Measurements from ENCODE around the gene CCR5AS.
"Not testable (repeated sequence)": the region's sequence is repeated elsewhere in the genome, so short reads cannot be mapped to it uniquely, and the experiment has no call there.

CCR5AS gene

DNA sequence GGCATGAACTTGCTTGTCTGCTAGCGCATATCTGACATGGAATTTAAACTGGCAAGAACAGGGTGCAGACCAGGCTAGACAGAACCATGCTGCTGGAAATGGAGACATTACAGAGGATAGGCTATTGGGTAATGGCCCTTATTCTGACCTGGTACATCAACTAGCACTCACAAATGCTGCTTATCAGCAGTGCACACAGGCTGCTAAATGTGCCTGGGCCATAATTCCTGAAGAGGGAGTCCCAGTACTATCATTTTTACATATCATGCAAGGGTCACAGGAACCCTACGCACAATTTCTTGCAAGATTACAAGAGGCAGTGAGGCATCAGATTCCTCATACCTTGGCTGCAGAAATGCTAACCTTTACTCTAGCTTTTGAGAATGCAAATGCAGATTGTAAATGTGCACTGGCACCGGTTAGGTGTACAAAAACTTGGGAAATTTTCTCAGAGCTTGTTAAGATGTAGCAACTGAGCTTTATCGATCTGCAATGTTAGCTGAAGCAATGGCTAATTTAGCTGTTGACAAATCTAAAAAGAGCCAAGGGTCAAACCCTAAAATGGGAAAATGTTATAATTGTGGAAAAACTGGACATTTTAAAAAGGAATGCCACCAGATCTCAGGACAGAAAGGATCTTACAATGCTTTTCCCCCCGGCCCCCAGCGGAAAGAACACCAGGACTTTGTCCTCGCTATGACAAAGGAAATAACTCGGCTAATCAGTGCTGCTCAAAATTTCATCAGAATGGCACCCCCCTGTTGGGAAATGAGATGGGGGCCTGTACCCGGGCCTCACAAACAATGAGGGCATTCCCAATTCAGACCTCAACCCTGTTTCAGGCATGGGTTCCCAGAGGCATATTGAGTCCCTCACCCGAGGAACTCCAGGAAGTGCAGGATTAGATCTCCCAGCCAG, 21.3 kb upstream of the CCR5AS start:
- no peak for DNase-seq

DNA sequence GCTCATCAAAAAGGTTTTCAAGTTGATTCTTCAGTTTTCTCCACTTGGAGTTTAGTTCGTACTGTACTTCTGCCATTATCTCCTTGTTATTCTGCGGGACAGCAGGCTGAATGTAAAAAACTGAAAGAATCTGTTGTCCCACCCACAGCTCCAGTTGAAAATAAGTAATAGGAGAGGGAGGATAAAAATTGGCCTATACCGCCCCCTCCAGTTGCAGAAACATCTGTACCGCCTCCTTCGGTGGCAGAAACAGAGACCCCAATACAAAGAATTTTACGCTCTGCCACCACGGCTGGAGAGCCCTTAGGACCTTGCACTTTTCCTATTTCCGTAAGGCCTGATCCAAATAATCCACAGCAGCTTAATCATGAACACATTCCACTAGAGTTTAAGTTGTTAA, 20.5 kb upstream of the CCR5AS start:
- DNase-seq: not testable (repeated sequence)

DNA sequence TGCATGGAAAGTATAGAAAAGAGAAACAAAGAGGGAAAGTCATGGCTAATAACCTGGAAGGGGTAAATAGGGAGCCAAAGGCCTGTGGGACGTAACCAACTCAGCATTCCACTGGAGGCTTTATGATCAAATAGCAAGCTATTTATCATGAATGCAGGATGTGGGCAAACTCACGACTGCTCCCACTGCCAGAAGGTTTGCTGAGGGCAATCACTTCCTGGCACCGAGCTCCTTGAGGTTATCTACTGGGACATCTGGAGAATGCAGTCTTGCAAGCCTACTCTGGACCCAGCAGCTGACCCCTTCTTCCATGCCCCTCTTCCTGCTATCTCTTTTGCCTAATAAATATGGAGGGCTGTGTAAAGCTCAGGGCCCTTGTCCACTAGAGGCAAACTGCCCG, 19.6 kb upstream of the CCR5AS start:
- not testable (repeated sequence) for DNase-seq

DNA sequence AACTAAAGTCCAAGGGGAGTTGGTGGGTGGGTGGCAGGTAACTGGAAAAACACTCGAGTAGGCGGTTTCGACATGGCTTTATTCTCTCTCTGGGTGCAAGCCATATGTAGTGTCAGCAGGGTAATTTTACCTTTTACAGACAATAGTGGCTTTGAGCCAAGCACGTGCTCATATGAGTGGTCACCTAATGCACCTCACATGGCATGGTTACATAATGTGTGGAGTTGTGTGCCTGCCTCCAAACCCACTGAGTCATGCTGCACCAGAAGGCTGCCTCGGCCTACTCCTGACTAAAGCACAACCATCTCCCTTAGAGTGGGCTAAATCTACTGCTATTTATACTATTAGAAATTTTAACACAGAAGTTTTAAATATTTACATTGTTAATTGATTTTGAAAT, 16.7 kb upstream of the CCR5AS start:
- DNase-seq: no peak

DNA sequence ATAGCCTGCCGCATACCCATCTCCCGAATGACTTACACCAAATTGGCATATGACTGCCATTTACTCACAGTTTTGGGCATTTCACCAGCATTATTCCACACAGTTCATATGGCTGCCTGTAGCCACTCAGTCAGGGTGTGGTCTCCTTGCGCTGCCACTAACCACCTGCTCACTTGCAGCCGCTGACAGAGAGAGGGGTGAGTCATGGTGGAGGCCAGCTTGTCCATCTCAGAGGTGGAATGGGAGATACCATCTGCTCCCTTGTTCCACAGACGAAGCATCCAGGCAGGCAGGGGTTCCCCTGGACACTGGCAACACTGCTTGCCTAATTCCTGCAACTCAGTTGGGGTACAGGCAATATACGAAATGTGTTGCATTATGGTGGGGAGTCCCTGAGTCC, 15.8 kb upstream of the CCR5AS start:
- DNase-seq: no peak

DNA sequence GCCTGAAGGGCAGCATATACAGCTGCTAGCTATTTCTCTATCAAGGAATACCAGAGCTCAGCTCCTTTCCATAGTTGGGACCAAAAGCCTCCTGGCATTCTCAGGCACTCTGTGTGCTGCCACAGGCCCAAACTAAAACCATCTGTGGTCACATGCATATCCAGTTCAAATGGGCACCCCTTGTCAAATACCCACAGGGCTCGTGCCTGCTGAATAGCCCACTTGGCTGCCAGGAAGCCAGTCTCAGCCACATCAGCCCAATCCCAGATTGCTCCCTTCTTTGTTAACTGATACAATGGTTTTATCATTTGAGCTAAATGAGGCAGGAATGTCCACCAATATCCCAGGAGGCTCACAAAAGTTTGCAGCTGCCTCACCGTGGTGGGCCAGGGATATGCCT, 14.1 kb upstream of the CCR5AS start:
- no peak for DNase-seq

DNA sequence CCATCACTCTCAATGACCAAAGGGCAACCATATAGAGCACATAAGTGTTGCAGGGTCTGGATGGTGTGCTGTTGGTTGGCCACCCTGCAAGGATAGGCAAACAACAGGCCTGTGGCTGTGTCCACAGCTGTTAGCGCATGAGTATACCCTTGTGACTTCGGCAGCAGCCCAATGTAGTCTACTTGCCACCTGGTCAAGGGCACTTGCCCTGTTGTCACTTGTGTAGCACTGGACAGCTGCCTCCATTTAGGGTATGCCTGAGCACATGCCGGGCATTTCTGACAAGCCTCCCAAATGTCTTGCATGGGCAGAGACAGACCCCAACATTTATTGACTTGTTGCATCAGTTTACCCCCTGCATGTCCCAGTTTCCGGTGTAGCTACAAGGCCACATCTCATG, 12.9 kb upstream of the CCR5AS start:
- DNase-seq: no peak

DNA sequence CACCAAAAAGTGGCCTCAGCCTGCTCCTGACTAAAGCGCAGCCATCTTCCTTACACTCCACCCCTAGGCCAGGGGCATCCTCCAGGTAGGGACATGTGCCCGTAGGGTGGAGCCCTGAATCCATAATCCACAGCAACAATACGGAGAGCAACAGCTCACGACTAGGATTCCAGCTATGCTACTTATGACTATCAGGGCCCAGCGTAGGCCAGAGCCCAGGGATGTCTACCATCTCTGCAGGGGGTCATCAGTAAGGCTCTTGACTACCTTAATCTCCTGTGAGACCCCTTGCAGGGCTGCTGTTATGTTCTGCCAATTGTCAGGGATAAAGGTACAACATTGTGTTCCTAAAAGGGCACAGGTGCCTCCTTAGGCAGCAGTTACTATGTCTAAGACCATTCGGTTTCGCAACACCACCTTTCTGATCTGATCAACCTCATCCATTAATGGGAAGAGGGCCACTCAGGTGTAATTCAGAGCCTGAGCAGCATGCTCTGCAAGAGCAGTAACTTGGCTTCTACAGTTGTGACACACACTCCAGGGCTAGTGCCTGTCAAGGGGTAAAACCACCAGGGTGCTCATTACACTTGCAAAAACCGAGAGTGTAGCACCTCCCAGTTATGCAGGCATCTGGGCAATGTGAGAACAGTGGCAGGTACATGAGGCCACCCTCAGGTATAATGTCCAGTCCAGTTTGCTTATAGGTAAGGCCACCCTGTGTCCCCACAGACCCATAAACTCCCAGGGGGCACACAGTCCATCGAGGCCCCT, 11.2 kb upstream of the CCR5AS start:
- DNase-seq: no peak

DNA sequence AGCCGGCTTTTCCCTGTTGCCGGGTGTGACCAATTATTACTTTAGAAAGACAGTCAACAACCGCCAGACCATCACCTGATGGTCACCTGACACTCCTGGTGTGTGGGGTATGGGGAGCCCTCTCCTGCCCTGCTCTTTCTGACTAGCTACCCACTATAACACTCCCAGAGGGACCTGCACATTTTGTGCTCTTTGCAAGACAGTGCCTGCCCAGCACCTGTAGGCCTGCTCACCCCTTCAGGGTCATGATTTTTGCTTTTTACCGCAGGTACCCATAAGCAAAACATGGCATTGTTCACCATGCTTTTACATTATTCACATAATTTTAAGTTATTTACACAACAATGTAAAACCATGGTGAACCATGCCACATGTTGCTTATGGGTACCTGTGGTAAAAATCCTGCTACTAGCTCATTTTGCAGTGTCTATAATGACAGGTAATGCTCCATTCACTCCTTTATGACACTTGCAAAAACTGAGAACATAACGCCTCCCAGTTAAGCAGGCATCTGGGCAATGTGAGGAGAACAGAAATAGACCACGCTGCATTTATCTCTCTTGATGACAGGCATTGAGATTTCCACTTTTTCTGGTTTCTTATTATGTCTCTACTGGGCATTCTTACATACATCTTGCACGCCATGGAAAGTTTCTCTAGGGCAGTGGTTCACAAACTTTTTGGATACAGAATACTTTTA, 10.1 kb upstream of the CCR5AS start:
- no peak for DNase-seq

DNA sequence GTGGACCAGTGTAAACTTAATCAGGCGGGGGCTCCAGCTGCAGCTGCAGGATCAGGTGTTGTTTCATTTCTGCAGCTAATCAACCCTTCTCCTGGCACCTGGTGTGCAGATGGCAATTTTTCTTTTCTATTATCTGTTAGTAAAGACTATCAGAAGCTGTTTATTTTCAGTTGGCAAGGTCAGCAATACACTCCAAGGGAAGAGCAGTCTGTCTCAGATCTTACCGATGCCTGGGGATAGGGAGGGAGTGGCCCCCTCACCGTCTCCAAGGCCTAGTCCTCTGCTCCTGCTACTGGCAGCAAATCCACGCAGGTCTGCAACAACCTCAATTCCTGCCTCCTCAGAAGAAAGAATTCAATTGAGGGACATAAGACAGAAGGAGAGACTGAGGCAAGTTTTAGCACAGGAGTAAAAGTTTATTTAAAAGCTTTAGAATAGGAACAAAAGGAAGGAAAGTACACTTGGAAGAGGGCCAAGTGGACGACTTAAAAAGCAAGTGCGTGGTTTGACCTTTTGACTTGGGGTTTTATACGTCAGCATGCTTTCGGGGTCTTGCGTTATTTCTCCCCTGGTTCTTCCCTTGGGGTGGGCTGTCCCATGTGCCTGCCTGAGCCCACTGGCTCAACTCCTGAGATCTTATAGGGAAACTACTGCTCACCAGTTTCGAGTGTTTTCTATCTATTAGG, 9.4 kb upstream of the CCR5AS start:
- no peak for DNase-seq

DNA sequence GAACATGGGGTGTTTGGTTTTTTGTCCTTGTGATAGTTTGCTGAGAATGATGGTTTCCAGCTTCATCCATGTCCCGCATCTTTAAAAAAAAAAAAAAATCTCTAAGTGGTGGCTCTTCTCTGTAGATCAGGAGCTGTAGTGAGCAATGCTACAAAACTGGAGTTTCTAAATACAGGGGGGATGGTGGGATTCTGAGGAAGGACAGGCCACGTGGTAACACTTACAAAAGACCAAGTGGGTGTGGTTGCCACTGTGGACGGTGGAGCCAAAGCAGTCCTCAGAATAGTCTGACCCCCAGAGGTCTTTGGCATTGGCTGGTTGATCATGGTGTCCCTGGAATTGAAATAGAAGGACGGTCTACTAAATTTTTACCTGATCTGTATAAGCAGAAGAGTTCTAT, 7.9 kb upstream of the CCR5AS start:
- DNase-seq: no peak

DNA sequence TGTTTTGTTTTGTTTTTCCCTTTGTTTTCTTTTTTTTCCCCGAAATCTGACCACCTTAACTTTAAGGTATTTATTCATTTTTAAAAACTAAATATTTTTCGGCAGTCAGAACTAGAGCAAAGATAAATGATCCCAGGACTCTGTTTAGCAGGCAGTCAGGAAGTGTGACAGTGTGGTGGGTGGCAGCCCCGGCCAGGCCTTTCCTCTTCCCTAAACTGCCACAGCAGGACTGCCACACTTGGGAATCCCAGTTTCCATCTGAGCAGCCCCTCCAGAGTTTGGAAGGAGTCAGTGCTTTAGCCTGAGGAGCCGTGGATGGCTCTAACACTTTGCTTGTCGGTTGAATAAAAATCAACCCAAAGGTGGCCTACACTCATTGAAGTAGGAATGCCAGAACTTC, 7.1 kb upstream of the CCR5AS start:
- DNase-seq: no peak

DNA sequence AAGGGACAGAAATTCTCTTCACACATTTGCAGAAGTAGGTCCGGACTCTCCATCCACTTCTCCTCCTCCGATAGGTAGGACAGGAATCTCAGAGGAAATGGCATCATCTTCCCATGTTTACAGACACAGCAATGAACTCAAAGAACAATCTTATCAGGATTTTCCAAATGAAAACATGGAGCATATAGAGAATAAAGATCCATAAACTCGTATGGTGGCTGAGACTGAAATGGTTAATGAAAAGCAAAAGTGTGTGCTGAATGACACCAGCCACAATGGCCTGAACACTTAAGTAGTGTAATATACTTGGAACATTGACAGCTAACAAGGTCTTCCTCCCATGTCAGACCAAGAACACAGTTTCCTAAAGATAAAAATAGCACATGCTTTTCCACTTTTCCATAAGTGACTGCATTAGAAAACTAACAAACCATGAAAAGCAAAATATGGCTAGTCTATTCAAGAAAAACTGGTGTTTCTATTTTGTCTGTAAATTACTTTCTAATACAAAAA, 6.0 kb upstream of the CCR5AS start:
- no peak for DNase-seq

DNA sequence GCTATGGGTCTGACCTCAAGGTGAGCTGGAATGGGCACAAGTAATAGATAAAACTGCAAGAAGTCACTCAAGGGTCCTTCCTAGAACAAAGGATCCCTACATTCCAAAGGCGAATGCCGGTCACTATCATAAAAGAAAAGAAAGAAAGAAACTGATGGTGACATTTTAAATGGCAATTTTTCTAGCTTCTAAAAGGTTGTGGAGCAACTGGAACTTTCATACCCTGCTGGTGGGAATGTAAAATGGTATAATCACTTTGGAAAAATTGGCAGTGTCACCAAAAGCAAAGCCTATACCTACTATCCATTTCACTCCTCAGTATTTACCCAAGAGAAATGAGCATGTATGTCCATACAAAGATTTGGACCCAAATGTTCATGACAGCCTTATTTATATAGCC, 4.4 kb upstream of the CCR5AS start:
- DNase-seq: no peak

DNA sequence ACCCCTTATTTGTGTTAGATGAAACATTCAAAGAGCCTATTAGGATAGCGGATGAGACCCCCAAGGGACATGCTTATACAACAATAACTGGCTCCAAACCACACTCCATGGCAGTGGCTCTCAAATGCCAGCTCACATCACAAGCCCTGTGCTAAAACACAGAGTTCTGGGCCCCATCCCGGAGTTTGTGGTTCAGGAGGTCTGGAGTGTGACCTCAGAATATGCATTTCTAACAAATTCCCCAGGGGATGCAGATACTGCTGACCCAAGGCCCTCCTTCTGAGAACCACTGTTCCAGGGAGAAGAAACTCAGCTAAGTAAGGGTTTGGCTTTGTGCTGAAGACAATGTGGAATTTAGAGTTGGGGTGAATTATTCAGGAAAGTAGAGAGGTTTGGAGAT, 3.8 kb upstream of the CCR5AS start:
- DNase-seq: no peak

DNA sequence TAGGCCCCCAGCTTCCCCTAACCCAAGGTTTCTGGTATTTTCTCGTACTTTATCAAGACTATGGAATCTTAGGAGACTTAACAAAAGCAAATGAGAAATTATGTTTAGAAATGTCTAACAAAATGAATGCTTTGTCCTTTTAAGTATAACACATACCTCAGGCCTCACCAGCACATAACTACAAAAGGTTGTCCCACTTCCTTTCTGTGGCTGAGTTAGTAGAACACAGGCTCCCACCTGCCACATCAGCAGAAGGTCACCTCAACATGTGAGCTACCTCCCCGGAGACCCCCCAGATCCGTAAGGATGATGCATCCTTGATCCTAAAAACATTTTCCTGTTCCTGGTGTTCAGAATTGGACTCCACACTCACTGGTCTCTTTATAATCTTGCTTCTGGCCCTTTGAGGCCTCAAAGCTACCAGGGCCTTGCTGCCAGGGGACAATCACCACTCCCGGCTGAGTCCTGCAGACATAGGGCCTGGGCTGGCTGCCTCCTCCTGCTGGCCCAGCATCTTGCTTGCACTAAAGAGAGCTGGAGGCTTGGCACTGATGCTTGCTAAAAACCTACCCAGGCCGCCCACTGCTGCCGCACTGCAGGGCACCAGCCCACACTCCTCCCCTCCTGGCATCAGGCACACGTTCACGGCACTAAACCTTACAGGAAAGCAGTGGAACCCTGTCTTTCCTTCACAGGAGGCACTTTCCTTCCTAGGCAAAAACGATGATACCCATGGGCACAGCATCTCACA, 3.0 kb upstream of the CCR5AS start:
- no peak for DNase-seq

DNA sequence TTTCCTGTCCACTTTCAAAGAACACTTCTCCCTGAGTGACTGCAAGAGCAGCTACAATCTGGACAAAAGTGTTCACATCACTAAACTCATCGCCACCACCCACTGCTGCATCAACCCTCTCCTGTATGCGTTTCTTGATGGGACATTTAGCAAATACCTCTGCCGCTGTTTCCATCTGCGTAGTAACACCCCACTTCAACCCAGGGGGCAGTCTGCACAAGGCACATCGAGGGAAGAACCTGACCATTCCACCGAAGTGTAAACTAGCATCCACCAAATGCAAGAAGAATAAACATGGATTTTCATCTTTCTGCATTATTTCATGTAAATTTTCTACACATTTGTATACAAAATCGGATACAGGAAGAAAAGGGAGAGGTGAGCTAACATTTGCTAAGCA, 2.0 kb upstream of the CCR5AS start:
- no peak for DNase-seq

DNA sequence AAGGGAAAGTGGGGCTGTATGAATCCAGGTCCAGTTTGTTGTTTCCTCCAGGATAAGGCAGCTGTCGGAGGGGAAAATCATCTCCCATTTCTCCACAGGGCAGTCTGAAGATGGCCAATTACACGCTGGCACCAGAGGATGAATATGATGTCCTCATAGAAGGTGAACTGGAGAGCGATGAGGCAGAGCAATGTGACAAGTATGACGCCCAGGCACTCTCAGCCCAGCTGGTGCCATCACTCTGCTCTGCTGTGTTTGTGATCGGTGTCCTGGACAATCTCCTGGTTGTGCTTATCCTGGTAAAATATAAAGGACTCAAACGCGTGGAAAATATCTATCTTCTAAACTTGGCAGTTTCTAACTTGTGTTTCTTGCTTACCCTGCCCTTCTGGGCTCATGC, 1.1 kb upstream of the CCR5AS start:
- no peak for DNase-seq

DNA sequence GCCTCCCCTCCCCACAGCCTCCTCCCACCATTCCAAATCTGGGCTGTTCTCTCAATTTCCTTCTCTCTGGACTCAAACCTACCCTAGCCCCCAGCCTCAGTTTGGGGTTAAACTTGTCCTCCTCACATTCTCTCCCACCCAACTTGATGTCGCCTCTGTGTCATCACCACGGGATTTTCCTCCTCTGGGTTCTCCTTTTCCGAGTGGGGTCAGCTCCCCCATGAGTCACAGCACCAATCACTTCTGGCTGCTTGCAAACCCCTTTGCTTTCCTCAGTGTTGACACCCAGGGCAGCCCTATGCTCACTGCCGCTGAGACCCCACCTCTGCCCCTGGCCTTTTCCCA, 451 bp downstream of the CCR5AS start:
- DNase-seq: no peak

DNA sequence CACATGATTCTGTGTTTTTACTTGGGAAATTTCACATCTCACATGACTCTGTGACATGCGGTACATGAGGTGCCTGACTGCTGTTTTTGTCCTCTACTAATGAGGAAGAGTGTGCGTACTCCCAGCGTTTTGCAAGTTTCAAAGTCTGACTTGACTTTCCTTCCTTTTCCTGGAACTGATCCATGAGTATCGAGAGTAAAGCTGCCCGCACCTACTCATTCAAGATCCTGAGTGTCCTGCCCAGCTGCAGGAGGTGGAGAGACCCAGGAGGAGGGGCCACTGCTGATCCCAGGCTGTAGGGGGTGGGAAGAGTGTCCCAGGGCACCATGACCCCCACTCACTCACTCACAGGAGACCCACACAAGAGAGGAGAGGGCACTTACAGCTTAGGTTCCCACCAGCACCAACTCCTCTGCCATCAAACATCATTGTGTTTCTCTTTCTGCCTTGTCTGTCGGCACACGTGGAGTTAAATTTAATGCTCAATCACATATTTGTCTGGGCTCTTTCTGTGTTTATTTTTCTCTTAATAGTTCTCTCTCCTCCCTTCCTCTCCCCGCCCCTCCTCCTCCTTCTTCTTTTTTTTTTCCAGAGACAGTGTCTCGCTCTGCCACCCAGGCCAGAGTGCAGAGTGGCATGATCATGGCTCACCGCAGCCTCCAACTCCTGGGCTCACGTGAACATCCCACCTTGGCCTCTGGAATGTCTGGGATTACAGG, 1.4 kb downstream of the CCR5AS start:
- DNase-seq: no peak

DNA sequence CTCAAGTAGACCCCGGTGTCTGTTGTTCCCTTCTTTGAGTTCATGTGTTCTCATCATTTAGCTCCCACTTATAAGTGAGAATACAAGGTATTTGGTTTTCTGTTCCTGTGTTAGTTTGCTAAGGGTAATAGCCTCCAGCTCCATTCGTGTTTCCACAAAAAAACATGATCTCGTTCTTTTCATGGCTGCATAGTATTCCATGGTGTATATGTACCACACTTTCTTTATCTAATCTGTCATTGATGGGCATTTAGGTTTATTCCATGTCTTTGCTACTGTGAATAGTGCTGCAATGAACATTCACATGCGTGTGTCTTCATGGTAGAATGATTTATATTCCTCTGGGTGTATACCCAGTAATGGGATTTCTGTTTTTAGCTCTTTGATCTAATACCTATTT, 4.0 kb downstream of the CCR5AS start:
- not testable (repeated sequence) for DNase-seq

DNA sequence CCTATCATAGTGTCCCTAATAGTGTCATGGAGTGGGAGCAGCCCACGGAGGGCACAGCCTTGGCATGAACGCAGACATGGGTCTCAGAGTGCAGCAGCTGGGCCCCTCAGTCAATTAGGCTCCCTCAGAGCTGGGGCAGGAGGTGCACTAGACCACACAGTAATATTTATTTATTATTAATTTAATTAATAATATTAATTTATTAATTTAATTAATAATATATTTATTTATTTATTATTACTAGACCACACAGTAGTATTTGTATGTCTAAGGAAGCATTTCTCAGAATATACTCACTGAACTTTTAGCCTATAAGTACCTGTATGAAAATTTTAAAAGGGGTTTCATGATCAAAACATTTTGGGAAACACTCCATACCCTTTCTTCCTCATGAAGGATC, 5.3 kb downstream of the CCR5AS start:
- no peak for DNase-seq

Measured in DMS79 (cell line).